K562 (cell line): ENCODE data around the gene C10orf143. TPM values are rescaled to one million over a fixed set of nuclear protein-coding genes. Genes with fewer than 3 reads are reported as not detected.

Experiments
- ATAC-seq: fragments of 200-7000 bp; cut with Tn5 transposase; 3 replicates; pipeline ENCODE4 v1.9.1; 2020; ENCODE audit warnings: moderate library complexity
- BruUV-seq: library from RNA; stranded (reverse); fragments of 400-500 nt; replicated peaks from 2 replicates; lab custom pipeline; 2021; lab: Mats Ljungman, UMichigan
- CTCF ChIA-PET: fragments of 300-600 bp; formaldehyde crosslinking; extraction: SDS; loops from one replicate; lab custom pipeline; 2021; ENCODE audit warnings: low intra/inter-chr PET ratio; lab: Yijun Ruan, JAX
- POLR2A ChIA-PET: fragments of 300-600, 350-650 bp; sonication (Branson Sonifier 250); formaldehyde crosslinking; extraction: SDS; loops from one replicate; lab custom pipeline; 2021; ENCODE audit warnings: antibody characterized with exemption, inconsistent platforms; lab: Yijun Ruan, JAX
- DNase-seq, 4 experiments: peaks; one replicate each; pipeline versions ENCODE4 v3.0.0 to v3.0.0-alpha.2; 2011 to 2018; ENCODE audit warnings: low spot score in 3 of 4, mixed read lengths in 3 of 4; ENCODE audit errors: extremely low read depth in 1 of 4
- FAIRE-seq: peaks from 2 replicates; lab custom pipeline; 2011; peaks lifted over from hg19 to GRCh38; lab: Jason Lieb, UNC
- H2AFZ ChIP-seq: 2 replicates; pipeline ENCODE4 v1.6.0; 2011; ENCODE audit warnings: low read depth, low read length, control low read depth, inconsistent platforms
- H3K27ac ChIP-seq: fragments of 200-600 bp; 3 replicates; pipeline ENCODE4 v1.8.0; 2011; ENCODE audit warnings: low read depth, mild to moderate bottlenecking, control low read depth, inconsistent platforms, low read length, moderate library complexity, mixed read lengths; ENCODE audit errors: extremely low read depth
- H3K27me3 ChIP-seq, 2 experiments: fragments of 300-600 bp in 1 of 2; 2 replicates in 1 of 2; 3 replicates in 1 of 2; pipeline versions ENCODE4 v1.6.0 to v1.8.0; 2011; ENCODE audit warnings: inconsistent platforms in 2 of 2, low read length in 2 of 2, mild to moderate bottlenecking in 1 of 2, mixed read lengths in 1 of 2, moderate library complexity in 1 of 2; ENCODE audit not compliant: control insufficient read depth in 2 of 2, insufficient read depth in 2 of 2
- H3K36me3 ChIP-seq: fragments of 300-600 bp; 3 replicates; pipeline ENCODE4 v1.8.0; 2011; ENCODE audit warnings: mild to moderate bottlenecking, low read length, inconsistent platforms; ENCODE audit not compliant: control insufficient read depth, insufficient read depth
- H3K4me1 ChIP-seq, 2 experiments: fragments of 200-600 bp in 1 of 2; replicated peaks in 1 of 2; 2 replicates in 1 of 2; 3 replicates in 1 of 2; pipeline versions ENCODE4 v1.5.1 to v1.8.0; 2011; ENCODE audit warnings: inconsistent platforms in 2 of 2, low read length in 2 of 2, mild to moderate bottlenecking in 1 of 2, mixed read lengths in 1 of 2, moderate library complexity in 1 of 2; ENCODE audit not compliant: control insufficient read depth in 2 of 2, insufficient read depth in 2 of 2
- H3K4me2 ChIP-seq: 2 replicates; pipeline ENCODE4 v1.6.1; 2011; ENCODE audit warnings: low read length, control low read depth, inconsistent platforms, mixed read lengths; ENCODE audit not compliant: insufficient read depth
- H3K4me3 ChIP-seq: fragments of 200-600 bp; sonication (generic), shearing (Covaris generic); 2 replicates; pipeline ENCODE4 v1.5.1; 2016; ENCODE audit warnings: control low read depth, inconsistent platforms
- H3K79me2 ChIP-seq: fragments of 200-600 bp; 3 replicates; pipeline ENCODE4 v1.8.0; 2011; ENCODE audit warnings: low read length, inconsistent platforms; ENCODE audit not compliant: control insufficient read depth, insufficient read depth
- H3K9ac ChIP-seq, 2 experiments: 2 replicates each; pipeline versions ENCODE4 v1.6.0 to v1.6.1; 2011; ENCODE audit warnings: low read depth in 2 of 2, low read length in 2 of 2, control low read depth in 1 of 2, inconsistent platforms in 1 of 2, mild to moderate bottlenecking in 1 of 2, mixed read lengths in 1 of 2; ENCODE audit not compliant: insufficient read depth in 1 of 2
- H3K9me1 ChIP-seq: one replicate; pipeline ENCODE4 v1.6.0; 2011; ENCODE audit warnings: inconsistent platforms, mild to moderate bottlenecking, low read length, moderate library complexity; ENCODE audit not compliant: control insufficient read depth, insufficient read depth
- H3K9me3 ChIP-seq: replicated peaks from 2 replicates; pipeline ENCODE4 v1.5.1; 2011; ENCODE audit warnings: low read depth, low read length, inconsistent platforms; ENCODE audit not compliant: control insufficient read depth, insufficient read depth
- H4K20me1 ChIP-seq: replicated peaks from 2 replicates; pipeline ENCODE4 v1.6.1; 2011; ENCODE audit warnings: low read length, inconsistent platforms, mixed read lengths; ENCODE audit not compliant: control insufficient read depth, insufficient read depth
- ARID3B ChIP-seq: fragments of 250-450 bp; sonication (Bioruptor Pico); IDR thresholded peaks from 2 replicates; pipeline ENCODE4 v1.4.0; 2020; ENCODE audit warnings: borderline replicate concordance
- ARID4B ChIP-seq: sonication (generic); formaldehyde crosslinking; IDR thresholded peaks from 2 replicates; pipeline ENCODE4 v1.8.0; 2022; ENCODE audit warnings: mild to moderate bottlenecking, missing genetic modification reagents
- CAMTA2 ChIP-seq: fragments of 250-450 bp; sonication (Bioruptor Pico); conservative IDR thresholded peaks from 2 replicates; pipeline ENCODE4 v1.5.1; 2022
- CBX5 ChIP-seq: IDR thresholded peaks from 2 replicates; pipeline ENCODE4 v1.6.1; 2014; ENCODE audit warnings: low read depth, borderline replicate concordance
- DACH1 ChIP-seq: fragments of 450-650 bp; IDR thresholded peaks from 2 replicates; pipeline ENCODE4 v1.6.1; 2018; ENCODE audit not compliant: partially characterized antibody
- EGR1 ChIP-seq: fragments of 450-650 bp; conservative IDR thresholded peaks from 2 replicates; pipeline ENCODE4 v1.6.1; 2017; ENCODE audit warnings: mild to moderate bottlenecking
- HMG20B ChIP-seq: fragments of 250-450 bp; sonication (Bioruptor Pico); IDR thresholded peaks from 2 replicates; pipeline ENCODE4 v1.5.0; 2021; ENCODE audit warnings: mild to moderate bottlenecking
- SFPQ ChIP-seq: fragments of 200-400 bp; formaldehyde crosslinking; IDR thresholded peaks from 2 replicates; pipeline ENCODE4 v1.6.1; 2017; ENCODE audit warnings: mild to moderate bottlenecking, low read depth, low read length, moderate library complexity
- ZMIZ1 ChIP-seq, 2 experiments: fragments of 150-350 bp in 1 of 2; IDR thresholded peaks; 2 replicates each; pipeline ENCODE4 v1.6.1; 2012 to 2016; ENCODE audit warnings: low read depth in 2 of 2, low read length in 2 of 2, mild to moderate bottlenecking in 1 of 2, moderate library complexity in 1 of 2
- ZNF282 ChIP-seq: sonication (generic); formaldehyde crosslinking; IDR thresholded peaks from 2 replicates; pipeline ENCODE4 v1.8.1; 2023; ENCODE audit warnings: missing genetic modification reagents
- ZNF644 ChIP-seq: fragments of 200-800 bp; sonication (Bioruptor generic); IDR thresholded peaks from 2 replicates; pipeline ENCODE4 v1.6.1; 2016; ENCODE audit warnings: low read depth, missing genetic modification characterization, missing compliant biosample characterization
- WGBS: fragments of 100-300 bp; shearing (Covaris generic); methylation state at CpG from one replicate; pipeline ENCODE4 v1.1.6; 2016; ENCODE audit warnings: low coverage, mixed read lengths; ENCODE audit not compliant: insufficient coverage; ENCODE audit errors: missing lambda C conversion rate; 5-methylcytosine and 5-hydroxymethylcytosine counted together
- in situ Hi-C: fragments of 300-500 bp; cut with MboI; formaldehyde crosslinking; loops from 4 replicates; pipeline ENCODE4 v1.15.0; 2018; ENCODE audit warnings: inconsistent platforms, mixed read lengths
- intact Hi-C: fragments of 100-400 bp; cut with micrococcal nuclease; formaldehyde crosslinking; loops from 2 replicates; pipeline ENCODE4 v1.14.2; 2022
- polyA plus RNA-seq, 8 experiments: library from polyadenylated mRNA; depleted of rRNA in 4 of 8; stranded (reverse) in 5 of 8; unstranded in 3 of 8; fragments of >200 nt; fragmentation: Nextera tagmentation in 2 of 8; fragmentation: Illumina TruSeq in 1 of 8; extraction: Ambion mirVana in 2 of 8; extraction: Trizol in 1 of 8; gene quantifications; 2 replicates each; pipeline versions ENCODE4 v1.2.1 to v1.2.3, GENCODE V29; 2011 to 2014; ENCODE audit warnings: inconsistent platforms in 1 of 8, missing spikeins in 1 of 8
- total RNA-seq, 7 experiments: library from RNA; depleted of rRNA in 6 of 7; stranded (reverse); fragments of >200 nt in 6 of 7; fragmentation: Illumina TruSeq in 2 of 7; extraction: Trizol in 2 of 7; gene quantifications; 2 replicates each; pipeline versions ENCODE4 v1.2.1 to v1.2.3, GENCODE V29; 2011 to 2021; ENCODE audit warnings: low replicate concordance in 1 of 7

Gene C10orf143
- total and polyA plus RNA-seq, 9 of the 15 experiments (the other 6 are each of a cell fraction or from before 2014, with no cell fraction given): 0.07 to 0.42 (median 0.25) TPM; not detected in 2

- BruUV-seq: no TSS peak
- Histone ChIP-seq H3K4me2 (no peak overlapping the region), H3K9me1 (no peaks in the 10 kb centered on the region), H3K27ac (no peak overlapping the region), H3K79me2 (no peaks in the 10 kb centered on the region), H3K4me1 (no peaks in the 10 kb centered on the region), H3K36me3 (no peaks in the 10 kb centered on the region), H3K9ac (no peak overlapping the region), H3K4me3 (no peak overlapping the region), H2AFZ (no peak overlapping the region), H3K9me3 (no peaks in the 10 kb centered on the region), H4K20me1 (no peaks in the 10 kb centered on the region; the same call in 1 of the 2 replicates), H3K27me3 (peaks cover 3 to 38% of the 10 kb centered on the region in 2 experiments)
- in situ Hi-C loops: no loop called here
- DNase-seq (no peak), ATAC-seq (no peak), FAIRE-seq (no peak)
- ChIA-PET POLR2A (no interaction called here), CTCF (no interaction called here)
- intact Hi-C loops: no loop called here
- 2% methylated on average over 8 of the region's 8 CpGs for WGBS
- TF ChIP-seq ZNF644 (tag) (no peak), HMG20B (CRISPR knock-in tag) (no peak), ARID3B (CRISPR knock-in tag) (no peak), CBX5 (no peak), ZNF282 (CRISPR knock-in tag) (no peak), EGR1 (no peak), ZMIZ1 (IDR thresholded peaks at IDR 0.05; ENCODE audit: low read depth in 2 of 2, low read length in 2 of 2) (no peak), DACH1 (no peak), ARID4B (CRISPR knock-in tag) (no peak), SFPQ (no peak), CAMTA2 (CRISPR knock-in tag) (no peak)
Measured at GRCh38 chr10:130038019-130038555, 72.5 kb downstream of the C10orf143 start.
